Measurements from ENCODE around the gene PCLAF.
"Not testable (repeated sequence)": the region's sequence is repeated elsewhere in the genome, so short reads cannot be mapped to it uniquely, and the experiment has no call there.

PCLAF gene

DNA sequence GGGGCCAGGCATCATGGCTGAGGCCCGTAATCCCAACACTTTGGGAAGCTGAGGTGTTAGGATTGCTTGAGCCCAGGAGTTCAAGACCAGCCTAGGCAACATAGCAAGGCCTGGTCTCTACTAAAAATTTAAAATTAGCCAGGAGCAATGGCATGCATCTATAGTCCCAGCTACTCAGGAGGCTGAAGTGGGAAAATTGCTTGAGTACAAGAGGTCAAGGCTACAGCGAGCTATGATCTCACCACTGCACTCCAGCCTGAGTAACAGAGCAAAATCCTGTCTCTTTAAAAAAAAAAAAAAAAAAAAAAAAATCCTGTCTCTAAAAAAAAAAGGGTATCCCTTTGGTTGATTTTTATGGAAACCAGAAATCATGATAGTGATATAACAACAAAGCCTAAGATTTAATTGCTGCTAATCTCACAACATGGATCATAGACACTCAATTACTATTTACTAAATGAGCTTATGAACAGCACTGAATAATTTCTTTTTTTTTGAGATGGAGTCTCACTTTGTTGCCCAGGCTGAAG lies 12.1 kb downstream of the PCLAF start:
- DNase-seq (ENCODE audit: extremely low read depth in 1 of 2, low read depth in 1 of 2): no peak

DNA sequence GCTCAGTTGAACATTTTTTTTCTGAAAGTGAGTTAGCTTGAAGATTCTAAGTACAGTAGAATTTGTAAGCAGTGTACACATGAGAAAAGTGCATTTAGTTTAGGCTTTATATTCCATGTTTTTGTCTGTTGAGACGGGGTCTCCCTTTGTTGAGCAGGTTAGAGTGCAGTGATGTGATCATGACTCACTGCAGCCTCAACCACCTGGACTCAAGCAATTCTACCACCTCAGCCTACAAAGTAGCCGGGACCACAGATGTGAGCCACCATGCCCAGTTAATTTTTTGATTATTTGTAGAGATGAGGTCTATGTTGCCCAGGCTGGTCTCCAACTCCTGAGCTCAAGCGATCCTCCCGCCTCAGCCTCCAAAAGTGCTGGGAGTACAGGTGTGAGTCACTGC lies 20.0 kb downstream of the PCLAF start:
- DNase-seq (ENCODE audit: extremely low read depth in 1 of 2, low read depth in 1 of 2): no peak

DNA sequence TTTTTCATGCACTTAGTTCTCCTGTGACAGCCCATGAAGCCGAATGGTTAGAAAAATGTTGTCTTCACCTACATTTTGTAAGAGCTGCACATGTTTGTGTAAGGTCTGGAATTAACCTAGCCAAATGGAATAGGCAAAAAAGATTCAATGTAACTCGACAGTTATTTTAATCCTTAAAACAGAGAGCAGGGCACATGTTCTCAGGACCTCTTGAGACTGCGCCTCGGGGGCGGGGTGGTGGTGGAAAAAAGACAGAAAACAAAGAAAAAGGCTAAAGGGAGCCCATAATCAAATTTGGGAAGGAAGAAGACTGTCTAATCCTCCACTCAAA lies 24.6 kb downstream of the PCLAF start:
- no peak for DNase-seq (ENCODE audit: extremely low read depth in 1 of 2, low read depth in 1 of 2)

DNA sequence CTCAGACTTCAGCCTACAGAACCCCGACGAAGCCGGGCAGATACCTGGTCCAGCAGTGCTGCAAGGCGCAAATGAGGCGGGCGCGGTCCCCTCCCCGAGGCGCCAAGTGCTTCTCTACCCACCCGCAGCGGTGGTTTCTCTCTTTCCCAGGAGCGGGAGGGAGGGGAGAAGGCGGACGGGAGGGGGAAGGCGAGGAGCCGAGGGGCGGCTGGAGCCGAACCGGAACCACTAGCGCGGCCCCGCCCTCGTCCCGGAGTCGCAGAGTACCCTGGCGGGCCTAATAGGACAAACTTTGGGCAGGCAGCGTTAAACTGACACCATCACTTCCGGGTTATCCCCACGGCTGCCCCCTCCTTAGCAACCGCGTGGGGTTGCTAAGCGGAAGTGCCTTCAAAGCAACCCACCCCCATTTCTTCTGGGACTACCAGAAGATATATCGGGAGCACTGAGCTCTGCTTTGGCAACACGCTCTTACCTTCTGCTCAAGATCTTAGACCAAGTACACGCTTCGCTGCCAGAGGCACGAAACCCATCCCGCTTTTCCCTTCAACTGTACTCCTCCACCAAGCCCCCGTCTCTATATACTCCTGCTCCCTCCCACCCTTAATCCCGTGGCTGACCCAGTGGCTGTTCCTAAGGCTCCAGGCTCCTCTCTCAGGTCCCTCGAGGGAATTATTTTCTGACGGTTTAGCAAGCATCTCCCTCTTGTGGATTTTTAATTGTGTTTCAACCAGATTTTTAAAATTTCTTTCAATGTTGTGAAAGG lies 25.1 kb downstream of the PCLAF start, which contains the start of gene CSNK1G1:
Gene CSNK1G1 (minus strand): TSS at position 230 of the 766 bp plus-strand sequence. CDS start 55,674 bp downstream, outside the sequence.
- DNase-seq (ENCODE audit: extremely low read depth in 1 of 2, low read depth in 1 of 2): peak; percentile 80 to 84

DNA sequence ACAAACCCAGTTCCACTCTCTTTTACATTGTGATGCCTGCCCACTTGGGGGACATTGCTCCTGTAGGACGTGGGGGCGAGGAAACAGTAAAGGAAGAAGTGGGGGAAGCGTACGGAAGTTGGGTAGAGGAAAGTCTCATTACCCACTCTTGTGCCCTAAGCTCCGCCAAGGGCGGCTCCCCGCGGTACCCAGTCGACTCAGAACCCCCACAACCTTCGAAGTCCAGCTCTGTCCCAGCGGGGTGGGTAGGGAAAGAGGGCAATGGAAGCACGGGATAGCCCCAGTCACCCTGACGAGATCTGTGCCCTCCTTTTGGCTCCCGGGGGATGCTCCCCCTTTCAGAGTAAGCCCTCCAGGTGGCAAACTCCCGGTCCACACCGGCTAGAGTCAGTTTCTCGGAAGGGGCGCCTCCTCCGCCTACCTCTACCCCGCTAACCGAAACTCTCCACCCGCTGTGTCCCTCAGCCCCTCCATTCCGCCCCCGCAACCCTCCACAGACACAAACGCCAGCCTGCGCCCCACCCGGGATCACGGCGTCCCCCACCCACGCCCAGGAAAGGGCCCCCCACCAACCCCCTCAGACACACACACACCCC lies 25.8 kb downstream of the PCLAF start:
- DNase-seq (ENCODE audit: extremely low read depth in 1 of 2, low read depth in 1 of 2): peak in 1 of 2 donors; percentile 8

DNA sequence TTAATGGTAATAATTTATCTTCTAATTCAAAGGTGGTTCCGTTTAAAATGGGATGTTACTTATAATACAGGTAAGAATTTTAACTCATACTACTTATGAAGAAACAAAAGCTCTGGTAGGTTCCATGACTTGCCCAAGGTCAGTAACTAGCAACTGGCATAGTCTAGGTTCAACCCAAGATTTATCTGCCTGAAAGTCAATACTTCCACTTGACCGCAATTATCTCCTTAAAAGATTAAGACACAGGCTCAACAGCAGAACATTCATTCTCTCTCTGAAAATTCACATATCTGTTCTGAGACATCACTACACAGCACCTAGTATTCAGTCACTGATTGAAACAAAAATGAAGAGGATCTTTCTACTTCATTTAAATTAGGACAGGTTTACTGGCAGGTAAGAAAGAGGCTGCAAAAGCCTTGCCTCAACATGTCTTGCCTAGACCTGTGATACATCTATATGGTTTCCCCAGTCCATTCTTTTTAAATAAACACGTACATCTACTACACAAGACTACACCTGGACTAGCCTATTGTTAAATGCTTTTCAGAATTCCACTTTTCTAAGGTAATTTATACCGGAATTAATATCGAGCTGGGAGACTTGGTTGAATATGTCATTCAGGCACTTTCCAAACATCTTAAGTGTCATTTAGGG lies 26.4 kb downstream of the PCLAF start:
- no peak for DNase-seq (ENCODE audit: extremely low read depth in 1 of 2, low read depth in 1 of 2)

DNA sequence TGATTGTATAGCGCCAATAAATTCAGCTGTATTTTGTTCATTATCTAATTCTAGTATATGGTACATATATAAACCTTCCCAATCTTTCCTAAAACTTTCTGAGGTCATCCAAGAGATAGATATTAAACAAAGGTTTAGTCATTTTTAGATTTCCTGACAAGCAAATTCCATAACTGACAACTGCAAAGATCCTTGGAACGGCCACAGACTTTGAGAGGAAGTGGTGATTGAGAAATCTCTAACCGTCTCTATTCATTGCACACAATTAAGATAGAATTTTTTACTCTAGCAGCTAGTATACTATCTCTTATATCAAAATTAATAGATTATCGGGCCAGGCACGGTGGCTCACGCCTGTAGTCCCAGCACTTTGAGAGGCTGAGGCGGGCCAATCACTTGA lies 30.0 kb downstream of the PCLAF start:
- DNase-seq (ENCODE audit: extremely low read depth in 1 of 2, low read depth in 1 of 2): no peak

DNA sequence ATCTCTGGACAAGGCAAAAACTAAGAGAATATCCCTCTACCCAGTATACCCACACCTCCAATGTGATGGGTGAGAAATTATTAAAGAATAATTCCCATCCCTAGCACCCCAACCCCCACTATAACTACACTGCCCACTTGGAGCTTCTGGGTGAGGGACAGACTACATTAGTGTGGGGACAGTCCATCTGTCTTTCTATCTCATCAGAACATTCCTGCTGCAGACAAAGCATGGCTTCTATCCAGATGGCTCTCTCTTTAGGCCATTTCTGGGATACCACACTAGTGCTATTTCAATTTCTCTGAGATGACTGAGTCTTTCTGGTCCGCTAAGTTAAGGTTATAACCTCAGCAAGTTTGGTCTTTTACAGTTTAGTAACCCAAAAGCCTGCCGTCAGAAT lies 31.9 kb downstream of the PCLAF start:
- no peak for DNase-seq (ENCODE audit: extremely low read depth in 1 of 2, low read depth in 1 of 2)

DNA sequence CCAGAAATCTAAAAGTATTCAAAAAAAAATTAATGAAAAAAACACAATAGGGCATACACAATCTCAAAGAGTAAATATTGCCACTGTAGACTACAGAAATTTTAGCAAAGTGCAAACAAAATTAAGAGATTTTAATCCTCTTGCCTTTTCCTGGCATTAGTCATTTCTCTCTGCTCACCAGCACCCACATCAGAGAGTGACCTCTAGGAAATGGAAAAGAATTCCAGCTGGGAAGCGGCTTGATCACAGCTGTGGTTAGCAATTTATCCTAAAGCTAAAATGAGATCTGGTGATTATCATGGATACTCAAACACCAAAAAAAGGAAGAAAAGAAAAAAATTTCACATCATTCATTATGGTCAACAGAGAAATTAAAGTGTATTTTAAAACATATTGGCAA lies 32.8 kb downstream of the PCLAF start:
- no peak for DNase-seq (ENCODE audit: extremely low read depth in 1 of 2, low read depth in 1 of 2)

DNA sequence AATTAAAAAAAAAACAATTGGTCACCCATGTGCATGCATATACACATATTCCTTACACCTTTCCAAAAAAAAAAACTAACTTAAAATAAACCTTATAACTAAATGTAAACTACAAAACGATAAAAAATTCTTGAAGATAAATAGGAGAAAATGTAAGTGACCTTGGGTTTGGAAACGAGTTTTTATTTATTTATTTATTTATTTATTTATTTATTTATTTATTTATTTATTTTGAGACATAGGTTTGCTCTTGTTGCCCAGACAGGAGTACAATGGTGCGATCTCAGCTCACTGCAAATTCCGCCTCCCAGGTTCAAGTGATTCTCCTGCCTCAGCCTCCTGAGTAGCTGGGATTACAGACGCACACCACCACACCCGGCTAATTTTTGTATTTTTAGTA lies 35.0 kb downstream of the PCLAF start:
- DNase-seq (ENCODE audit: extremely low read depth in 1 of 2, low read depth in 1 of 2): not testable (repeated sequence)

DNA sequence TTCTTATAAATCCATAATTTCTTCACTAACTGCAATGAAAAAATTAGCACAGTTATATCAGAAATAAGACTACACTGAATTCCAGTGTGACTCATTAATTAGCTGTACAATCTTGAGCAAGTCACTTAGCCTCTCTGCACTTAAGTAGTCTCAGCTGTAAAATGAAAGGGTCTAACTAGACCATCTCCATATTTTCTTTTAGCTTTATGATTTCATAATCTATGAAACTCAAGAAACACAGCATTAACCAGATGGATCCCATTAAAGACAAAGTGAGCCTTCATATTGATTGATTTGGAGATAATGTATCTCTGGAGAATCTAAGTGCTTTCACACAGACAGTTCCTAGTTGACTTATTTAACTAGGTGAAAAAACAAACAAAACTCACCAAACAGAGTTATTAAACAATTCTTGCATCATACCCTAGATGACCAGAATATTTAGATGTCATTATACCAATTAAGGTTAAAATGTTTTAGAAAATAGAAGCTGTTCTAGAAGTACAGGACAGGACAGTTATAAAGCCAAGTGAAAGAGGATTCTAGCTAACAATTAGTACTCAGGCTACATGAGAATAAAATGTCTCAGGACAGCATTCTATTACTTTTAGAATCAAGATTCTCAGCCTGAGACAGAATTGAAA lies 36.5 kb downstream of the PCLAF start:
- DNase-seq (ENCODE audit: extremely low read depth in 1 of 2, low read depth in 1 of 2): no peak

DNA sequence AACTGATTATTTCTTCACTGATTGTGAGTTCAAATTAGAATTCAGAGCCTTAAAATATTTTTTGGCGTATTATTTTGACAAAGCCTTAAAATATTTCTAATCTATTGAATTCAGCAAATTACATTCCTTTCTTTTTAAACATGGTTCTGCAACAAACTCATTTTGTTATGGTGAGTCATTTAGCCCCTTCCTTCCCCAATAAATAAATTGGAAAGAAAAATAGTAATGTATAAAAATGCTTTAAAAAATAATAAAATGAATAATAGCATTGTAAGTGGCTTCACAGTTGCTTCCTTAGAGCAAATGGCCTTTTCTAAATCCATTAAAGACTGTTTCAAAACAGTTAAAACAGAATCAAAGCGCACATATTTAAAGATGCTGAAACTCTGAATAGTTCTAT lies 37.4 kb downstream of the PCLAF start:
- no peak for DNase-seq (ENCODE audit: extremely low read depth in 1 of 2, low read depth in 1 of 2)

DNA sequence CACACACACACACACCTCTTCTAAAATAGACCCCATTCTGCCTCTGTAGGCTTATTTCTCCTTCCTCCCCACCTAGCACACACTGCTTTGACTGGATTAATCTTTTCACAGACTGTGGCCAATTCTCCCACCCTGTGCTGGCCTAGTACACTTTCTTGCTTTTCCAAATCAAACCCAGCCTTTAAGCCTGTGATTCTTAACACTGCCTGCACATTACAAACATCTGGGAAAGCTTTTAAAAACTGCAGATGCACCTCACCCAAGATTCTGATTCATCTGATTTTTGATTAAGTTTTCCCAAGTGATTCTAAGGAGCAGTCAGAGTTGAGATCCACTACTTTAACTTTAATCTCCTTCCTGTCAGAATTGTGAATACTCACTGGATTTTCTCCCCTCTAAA lies 38.0 kb downstream of the PCLAF start:
- DNase-seq (ENCODE audit: extremely low read depth in 1 of 2, low read depth in 1 of 2): no peak

DNA sequence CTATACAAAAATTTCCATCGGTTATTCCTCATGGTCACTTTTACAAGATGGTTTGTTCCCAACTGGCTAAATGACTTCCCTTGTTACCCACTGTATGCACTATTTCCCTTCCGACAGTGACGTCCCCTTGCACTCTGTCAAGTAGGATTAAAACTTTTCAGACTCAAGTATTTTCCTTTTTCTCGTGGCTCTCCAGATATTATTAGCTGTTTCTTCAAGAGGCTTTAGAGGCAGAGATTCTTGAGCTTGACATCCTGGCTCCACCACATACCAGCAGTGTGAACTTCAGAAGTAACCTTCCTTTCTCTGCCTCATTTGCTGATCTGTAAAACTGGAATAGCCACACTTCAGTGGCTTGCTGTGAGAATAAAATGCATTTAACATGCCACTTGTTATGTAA lies 39.3 kb downstream of the PCLAF start:
- no peak for DNase-seq (ENCODE audit: extremely low read depth in 1 of 2, low read depth in 1 of 2)

DNA sequence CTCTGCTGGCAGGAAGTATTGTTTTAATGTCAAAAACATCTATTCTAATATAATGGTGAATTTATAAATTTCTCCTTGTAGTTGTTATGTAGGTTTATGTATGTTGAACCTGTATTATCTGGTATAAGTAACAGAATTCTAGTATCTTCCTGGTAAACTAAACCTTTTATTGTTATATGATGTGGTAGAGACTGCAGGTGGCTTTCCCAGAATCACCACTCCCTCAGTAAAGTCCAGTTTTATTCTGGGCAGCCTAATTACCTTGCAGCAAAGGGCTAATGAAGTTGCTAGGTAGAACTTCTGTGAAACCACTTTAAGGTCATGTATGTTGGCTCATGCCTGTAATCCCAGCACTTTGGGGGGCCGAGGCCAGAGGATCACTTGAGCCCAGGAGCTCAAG lies 40.9 kb downstream of the PCLAF start:
- no peak for DNase-seq (ENCODE audit: extremely low read depth in 1 of 2, low read depth in 1 of 2)

DNA sequence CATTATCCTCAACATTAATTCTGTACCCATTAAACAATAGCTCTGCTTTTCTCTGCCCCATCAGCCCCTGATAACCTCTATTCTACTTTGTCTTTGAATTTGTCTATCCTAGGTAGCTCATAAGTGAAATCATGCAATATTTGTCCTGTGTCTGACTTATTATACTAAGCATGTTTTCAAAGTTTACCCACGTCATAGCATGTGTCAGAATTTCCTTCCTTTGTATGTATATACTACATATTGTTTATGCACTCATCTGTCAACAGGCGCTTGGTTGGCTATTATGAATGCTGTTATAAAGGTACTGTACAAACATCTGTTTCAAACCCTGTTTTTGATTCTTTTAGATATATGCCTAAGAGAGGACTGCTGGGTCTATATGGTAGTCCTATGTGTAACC lies 43.5 kb downstream of the PCLAF start:
- DNase-seq (ENCODE audit: extremely low read depth in 1 of 2, low read depth in 1 of 2): no peak

DNA sequence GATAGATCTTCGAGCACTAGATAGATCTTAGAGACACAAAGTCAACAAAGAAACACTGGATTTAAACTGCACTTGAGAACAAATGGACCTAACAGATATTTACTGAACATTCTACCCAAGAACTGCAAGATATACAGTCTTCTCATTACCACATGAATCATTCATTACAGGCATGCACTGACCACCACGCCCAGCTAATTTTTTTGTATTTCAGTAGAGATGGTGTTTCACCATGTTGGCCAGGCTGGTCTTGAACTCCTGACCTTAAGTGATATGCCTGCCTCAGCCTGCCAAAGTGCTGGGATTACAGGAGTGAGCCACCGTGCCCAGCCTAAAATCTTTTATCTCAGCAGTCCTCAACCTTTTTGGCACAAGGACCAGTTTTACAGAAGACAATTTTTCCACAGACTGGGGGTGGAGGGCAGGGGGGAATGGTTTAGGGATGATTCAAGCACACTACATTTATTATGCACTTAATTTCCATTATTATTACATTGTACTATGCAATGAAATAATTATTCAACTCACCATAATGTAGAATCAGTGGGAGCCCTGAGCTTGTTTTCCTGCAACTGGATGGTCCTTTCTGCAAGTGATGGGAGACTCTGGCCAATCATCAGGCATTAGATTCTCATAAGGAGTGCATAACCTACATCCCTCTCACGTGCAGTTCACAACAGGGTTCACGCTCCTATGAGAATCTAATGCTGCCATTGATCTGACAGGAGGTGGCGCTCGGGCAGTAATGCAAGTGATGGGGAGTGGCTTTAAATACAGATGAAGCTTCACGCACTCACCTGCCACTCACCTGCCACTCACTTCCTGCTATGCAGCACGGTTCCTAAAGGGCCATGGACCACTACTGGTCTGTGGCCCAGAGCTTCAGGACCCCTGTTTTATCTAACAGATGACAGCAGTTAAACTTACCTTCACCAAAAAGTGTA lies 47.0 kb downstream of the PCLAF start:
- peak in 1 of 2 donors; percentile 15 for DNase-seq (ENCODE audit: extremely low read depth in 1 of 2, low read depth in 1 of 2)

DNA sequence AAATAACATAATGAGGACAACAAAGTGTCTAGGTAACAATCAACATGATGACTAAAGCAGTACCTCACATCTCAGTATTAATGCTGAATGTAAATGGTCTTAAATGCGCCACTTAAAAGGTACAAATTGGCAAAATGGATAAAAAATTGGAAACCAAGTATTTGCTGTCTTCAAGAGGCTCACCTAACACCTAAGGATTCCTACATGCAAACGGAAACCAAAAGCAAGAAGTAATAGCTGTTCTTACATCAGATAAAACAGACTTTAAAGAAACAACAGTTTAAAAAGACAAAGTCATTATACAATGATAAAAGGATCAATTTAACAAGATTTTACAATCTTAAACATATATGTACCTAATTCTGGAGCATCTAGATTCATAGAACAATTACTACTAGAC lies 47.7 kb downstream of the PCLAF start:
- no peak for DNase-seq (ENCODE audit: extremely low read depth in 1 of 2, low read depth in 1 of 2)

DNA sequence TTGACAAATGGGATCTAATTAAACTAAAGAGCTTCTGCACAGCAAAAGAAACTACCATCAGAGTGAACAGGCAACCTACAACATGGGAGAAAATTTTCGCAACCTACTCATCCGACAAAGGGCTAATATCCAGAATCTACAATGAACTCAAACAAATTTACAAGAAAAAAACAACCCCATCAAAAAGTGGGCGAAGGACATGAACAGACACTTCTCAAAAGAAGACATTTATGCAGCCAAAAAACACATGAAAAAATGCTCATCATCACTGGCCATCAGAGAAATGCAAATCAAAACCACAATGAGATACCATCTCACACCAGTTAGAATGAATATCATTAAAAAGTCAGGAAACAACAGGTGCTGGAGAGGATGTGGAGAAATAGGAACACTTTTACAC lies 49.6 kb downstream of the PCLAF start:
- not testable (repeated sequence) for DNase-seq (ENCODE audit: extremely low read depth in 1 of 2, low read depth in 1 of 2)

DNA sequence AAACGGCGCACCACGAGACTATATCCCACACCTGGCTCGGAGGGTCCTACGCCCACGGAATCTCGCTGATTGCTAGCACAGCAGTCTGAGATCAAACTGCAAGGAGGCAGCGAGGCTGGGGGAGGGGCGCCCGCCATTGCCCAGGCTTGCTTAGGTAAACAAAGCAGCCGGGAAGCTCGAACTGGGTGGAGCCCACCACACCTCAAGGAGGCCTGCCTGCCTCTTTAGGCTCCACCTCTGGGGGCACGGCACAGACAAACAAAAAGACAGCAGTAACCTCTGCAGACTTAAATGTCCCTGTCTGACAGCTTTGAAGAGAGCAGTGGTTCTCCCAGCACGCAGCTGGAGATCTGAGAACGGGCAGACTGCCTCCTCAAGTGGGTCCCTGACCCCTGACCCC lies 54.3 kb downstream of the PCLAF start:
- not testable (repeated sequence) for DNase-seq (ENCODE audit: extremely low read depth in 1 of 2, low read depth in 1 of 2)

All from activated CD8-positive, alpha-beta memory T cell treated with anti-CD3 and anti-CD28 coated beads for 1 hour (primary cell).